Neural cell (in vitro differentiated cells): ENCODE measurements around the gene AEBP1. TPM values are rescaled to one million over a fixed set of nuclear protein-coding genes. Genes with fewer than 3 reads are reported as not detected.

Experiments
- H2AFZ ChIP-seq: fragments of 200-600, 300-800 bp; sonication (generic), shearing (Covaris generic); 2 replicates; pipeline ENCODE4 v1.6.0; 2014; ENCODE audit warnings: low read depth, mild to moderate bottlenecking, antibody characterized with exemption, low read length, moderate library complexity
- H3F3A ChIP-seq: fragments of 200-600 bp; shearing (Covaris generic); 2 replicates; pipeline ENCODE4 v1.6.1; 2016; ENCODE audit warnings: mild to moderate bottlenecking, moderate library complexity, mixed read lengths, antibody characterized with exemption, low read length; ENCODE audit not compliant: insufficient read depth, poor library complexity, severe bottlenecking
- H3K27ac ChIP-seq: fragments of 200-600, 300-800 bp; sonication (generic), shearing (Covaris generic); 2 replicates; pipeline ENCODE4 v1.5.1; 2014; ENCODE audit warnings: mild to moderate bottlenecking, low read length, moderate library complexity
- H3K27me3 ChIP-seq: fragments of 300-800, 200-600 bp; sonication (generic), shearing (Covaris generic); 2 replicates; pipeline ENCODE4 v1.6.0; 2014; ENCODE audit warnings: mild to moderate bottlenecking, low read depth, low read length, moderate library complexity; ENCODE audit not compliant: insufficient read depth
- H3K36me3 ChIP-seq: fragments of 300-800, 200-600 bp; sonication (generic), shearing (Covaris generic); 2 replicates; pipeline ENCODE4 v1.5.1; 2014; ENCODE audit warnings: mild to moderate bottlenecking, antibody characterized with exemption, low read length, moderate library complexity; ENCODE audit not compliant: insufficient read depth
- H3K4me2 ChIP-seq: fragments of 300-800, 200-600 bp; sonication (generic), shearing (Covaris generic); 2 replicates; pipeline ENCODE4 v1.6.0; 2014; ENCODE audit warnings: mild to moderate bottlenecking, low read length
- H3K4me3 ChIP-seq: fragments of 300-800, 200-600 bp; sonication (generic), shearing (Covaris generic); 2 replicates; pipeline ENCODE4 v1.5.1; 2014; ENCODE audit warnings: mild to moderate bottlenecking, low read length, moderate library complexity
- H3K79me2 ChIP-seq: fragments of 200-600 bp; shearing (Covaris generic); replicated peaks from 2 replicates; pipeline ENCODE4 v1.6.0; 2014; ENCODE audit warnings: mild to moderate bottlenecking, low read length, moderate library complexity; ENCODE audit not compliant: insufficient read depth
- H3K9ac ChIP-seq: fragments of 300-800, 200-600 bp; sonication (generic), shearing (Covaris generic); 2 replicates; pipeline ENCODE4 v1.6.1; 2016; ENCODE audit warnings: mild to moderate bottlenecking, low read length, mixed read lengths
- H3K9me2 ChIP-seq: fragments of 200-600 bp; shearing (Covaris generic); 2 replicates; pipeline ENCODE4 v1.6.1; 2016; ENCODE audit warnings: mild to moderate bottlenecking, low read length, mixed read lengths; ENCODE audit not compliant: insufficient read depth
- H3K9me3 ChIP-seq: fragments of 200-600, 300-800 bp; sonication (generic), shearing (Covaris generic); 2 replicates; pipeline ENCODE4 v1.6.1; 2016; ENCODE audit warnings: mild to moderate bottlenecking, mixed run types, low read length, moderate library complexity, mixed read lengths
- H4K20me1 ChIP-seq: fragments of 200-600 bp; shearing (Covaris generic); 2 replicates; pipeline ENCODE4 v1.6.1; 2016; ENCODE audit warnings: mild to moderate bottlenecking, mixed run types; ENCODE audit not compliant: insufficient read depth
- EP300 ChIP-seq: fragments of 450-650 bp; conservative IDR thresholded peaks from 2 replicates; pipeline ENCODE4 v1.6.1; 2014; ENCODE audit warnings: antibody characterized with exemption, mild to moderate bottlenecking, moderate library complexity; ENCODE audit not compliant: poor library complexity, severe bottlenecking
- EZH2 ChIP-seq: fragments of 200-600, 300-800 bp; shearing (Covaris generic), sonication (generic); IDR thresholded peaks from 2 replicates; pipeline ENCODE4 v1.6.1; 2014; ENCODE audit warnings: antibody characterized with exemption, low read length, borderline replicate concordance, mild to moderate bottlenecking; ENCODE audit not compliant: insufficient read depth, poor library complexity, severe bottlenecking
- MXI1 ChIP-seq: fragments of 450-650 bp; conservative IDR thresholded peaks from 2 replicates; pipeline ENCODE4 v1.6.1; 2014; ENCODE audit warnings: antibody characterized with exemption, mild to moderate bottlenecking; ENCODE audit not compliant: poor library complexity, severe bottlenecking
- POLR2AphosphoS5 ChIP-seq: IDR thresholded peaks from 2 replicates; pipeline ENCODE4 v1.6.1; 2012
- RAD21 ChIP-seq: fragments of 450-650 bp; conservative IDR thresholded peaks from 2 replicates; pipeline ENCODE4 v1.6.1; 2014; ENCODE audit warnings: antibody characterized with exemption, mild to moderate bottlenecking, moderate library complexity
- SMC3 ChIP-seq: fragments of 450-650 bp; conservative IDR thresholded peaks from 2 replicates; pipeline ENCODE4 v1.6.1; 2014; ENCODE audit warnings: antibody characterized with exemption, mild to moderate bottlenecking, moderate library complexity; ENCODE audit not compliant: poor library complexity
- TAF1 ChIP-seq: IDR thresholded peaks from 2 replicates; pipeline ENCODE4 v1.6.1; 2012; ENCODE audit warnings: low read depth
- polyA plus RNA-seq: library from polyadenylated mRNA; depleted of rRNA; stranded (reverse); fragments of >200 nt; gene quantifications from 2 replicates; pipeline ENCODE4 v1.2.3, GENCODE V29; 2014
- TF ChIP-seq, protein P1 (sequence below): fragments of 450-650 bp; IDR thresholded peaks from 2 replicates; pipeline ENCODE4 v1.5.1; 2014; ENCODE audit warnings: antibody characterized with exemption, mild to moderate bottlenecking, moderate library complexity; ENCODE audit not compliant: poor library complexity, severe bottlenecking
- TF ChIP-seq, protein P2 (sequence below): IDR thresholded peaks from 2 replicates; pipeline ENCODE4 v1.6.1; 2012; ENCODE audit warnings: borderline replicate concordance

The AEBP1 gene
- polyA plus RNA-seq, 1 donor from 2014 or later, result 0.30 TPM

GRCh38 chr7:44136731-44137130 is 32.6 kb downstream of the AEBP1 start:
- no peak overlapping the region for H3K4me2 ChIP-seq
- no peaks in the 10 kb centered on the region for H3K36me3 ChIP-seq
- no peaks in the 10 kb centered on the region for H4K20me1 ChIP-seq
- no peaks in the 10 kb centered on the region for H3K9me2 ChIP-seq
- H3K27ac ChIP-seq, result no peak overlapping the region
- H3K27me3 ChIP-seq, result no peaks in the 10 kb centered on the region
- no peaks in the 10 kb centered on the region for H3F3A ChIP-seq
- H3K4me3 ChIP-seq, result no peak overlapping the region
- TF ChIP-seq, protein P1, sequence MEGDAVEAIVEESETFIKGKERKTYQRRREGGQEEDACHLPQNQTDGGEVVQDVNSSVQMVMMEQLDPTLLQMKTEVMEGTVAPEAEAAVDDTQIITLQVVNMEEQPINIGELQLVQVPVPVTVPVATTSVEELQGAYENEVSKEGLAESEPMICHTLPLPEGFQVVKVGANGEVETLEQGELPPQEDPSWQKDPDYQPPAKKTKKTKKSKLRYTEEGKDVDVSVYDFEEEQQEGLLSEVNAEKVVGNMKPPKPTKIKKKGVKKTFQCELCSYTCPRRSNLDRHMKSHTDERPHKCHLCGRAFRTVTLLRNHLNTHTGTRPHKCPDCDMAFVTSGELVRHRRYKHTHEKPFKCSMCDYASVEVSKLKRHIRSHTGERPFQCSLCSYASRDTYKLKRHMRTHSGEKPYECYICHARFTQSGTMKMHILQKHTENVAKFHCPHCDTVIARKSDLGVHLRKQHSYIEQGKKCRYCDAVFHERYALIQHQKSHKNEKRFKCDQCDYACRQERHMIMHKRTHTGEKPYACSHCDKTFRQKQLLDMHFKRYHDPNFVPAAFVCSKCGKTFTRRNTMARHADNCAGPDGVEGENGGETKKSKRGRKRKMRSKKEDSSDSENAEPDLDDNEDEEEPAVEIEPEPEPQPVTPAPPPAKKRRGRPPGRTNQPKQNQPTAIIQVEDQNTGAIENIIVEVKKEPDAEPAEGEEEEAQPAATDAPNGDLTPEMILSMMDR, result no peak
- TF ChIP-seq TAF1, result no peak
- no peak for TF ChIP-seq SMC3
- TF ChIP-seq EZH2, result no peak
- TF ChIP-seq, protein P2, sequence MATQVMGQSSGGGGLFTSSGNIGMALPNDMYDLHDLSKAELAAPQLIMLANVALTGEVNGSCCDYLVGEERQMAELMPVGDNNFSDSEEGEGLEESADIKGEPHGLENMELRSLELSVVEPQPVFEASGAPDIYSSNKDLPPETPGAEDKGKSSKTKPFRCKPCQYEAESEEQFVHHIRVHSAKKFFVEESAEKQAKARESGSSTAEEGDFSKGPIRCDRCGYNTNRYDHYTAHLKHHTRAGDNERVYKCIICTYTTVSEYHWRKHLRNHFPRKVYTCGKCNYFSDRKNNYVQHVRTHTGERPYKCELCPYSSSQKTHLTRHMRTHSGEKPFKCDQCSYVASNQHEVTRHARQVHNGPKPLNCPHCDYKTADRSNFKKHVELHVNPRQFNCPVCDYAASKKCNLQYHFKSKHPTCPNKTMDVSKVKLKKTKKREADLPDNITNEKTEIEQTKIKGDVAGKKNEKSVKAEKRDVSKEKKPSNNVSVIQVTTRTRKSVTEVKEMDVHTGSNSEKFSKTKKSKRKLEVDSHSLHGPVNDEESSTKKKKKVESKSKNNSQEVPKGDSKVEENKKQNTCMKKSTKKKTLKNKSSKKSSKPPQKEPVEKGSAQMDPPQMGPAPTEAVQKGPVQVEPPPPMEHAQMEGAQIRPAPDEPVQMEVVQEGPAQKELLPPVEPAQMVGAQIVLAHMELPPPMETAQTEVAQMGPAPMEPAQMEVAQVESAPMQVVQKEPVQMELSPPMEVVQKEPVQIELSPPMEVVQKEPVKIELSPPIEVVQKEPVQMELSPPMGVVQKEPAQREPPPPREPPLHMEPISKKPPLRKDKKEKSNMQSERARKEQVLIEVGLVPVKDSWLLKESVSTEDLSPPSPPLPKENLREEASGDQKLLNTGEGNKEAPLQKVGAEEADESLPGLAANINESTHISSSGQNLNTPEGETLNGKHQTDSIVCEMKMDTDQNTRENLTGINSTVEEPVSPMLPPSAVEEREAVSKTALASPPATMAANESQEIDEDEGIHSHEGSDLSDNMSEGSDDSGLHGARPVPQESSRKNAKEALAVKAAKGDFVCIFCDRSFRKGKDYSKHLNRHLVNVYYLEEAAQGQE, result no peak
- no peak for TF ChIP-seq EP300
- no peak for TF ChIP-seq RAD21
- TF ChIP-seq POLR2AphosphoS5, result no peak
- no peak overlapping the region for H3K9ac ChIP-seq
- H3K9me3 ChIP-seq, result no peaks in the 10 kb centered on the region
- no peaks in the 10 kb centered on the region for H3K79me2 ChIP-seq
- no peak overlapping the region for H2AFZ ChIP-seq

DNA sequence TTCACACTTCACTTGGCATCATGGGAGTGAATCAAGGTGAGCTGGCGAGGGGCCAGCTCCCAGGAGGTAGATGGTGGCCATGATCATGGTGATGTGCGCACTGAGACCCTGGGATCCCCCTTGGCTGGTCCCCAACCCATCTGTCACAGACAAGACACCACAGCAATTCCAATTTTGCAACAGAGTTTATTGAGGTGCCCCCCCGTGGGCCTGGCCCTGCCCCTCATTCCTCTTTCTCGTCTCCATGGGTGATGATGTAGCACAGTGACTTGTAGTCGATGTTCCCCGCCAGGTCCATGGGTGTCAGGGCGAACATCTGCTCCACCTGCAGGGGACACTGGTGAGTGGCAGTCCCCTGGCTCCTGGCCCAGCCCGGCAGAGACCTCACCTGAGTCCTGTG is 34.6 kb downstream of the AEBP1 start:
- no peaks in the 10 kb centered on the region for H3F3A ChIP-seq
- no peaks in the 10 kb centered on the region for H3K27me3 ChIP-seq
- H3K79me2 ChIP-seq, result no peaks in the 10 kb centered on the region
- H2AFZ ChIP-seq, result no peak overlapping the region
- H3K9ac ChIP-seq, result no peak overlapping the region
- H3K9me2 ChIP-seq, result no peaks in the 10 kb centered on the region
- no peak for TF ChIP-seq EZH2
- H3K4me2 ChIP-seq, result no peak overlapping the region
- no peaks in the 10 kb centered on the region for H3K36me3 ChIP-seq
- no peak overlapping the region for H3K27ac ChIP-seq
- H3K9me3 ChIP-seq, result no peaks in the 10 kb centered on the region
- H3K4me3 ChIP-seq, result no peak overlapping the region
- no peaks in the 10 kb centered on the region for H4K20me1 ChIP-seq

- Histone ChIP-seq H3K27ac (no peak overlapping the region), H3F3A (no peaks in the 10 kb centered on the region), H3K9me3 (no peaks in the 10 kb centered on the region), H4K20me1 (no peaks in the 10 kb centered on the region), H3K79me2 (no peaks in the 10 kb centered on the region), H3K27me3 (no peaks in the 10 kb centered on the region), H3K9me2 (no peaks in the 10 kb centered on the region), H3K4me2 (no peak overlapping the region), H3K4me3 (no peak overlapping the region), H3K9ac (no peak overlapping the region), H3K36me3 (no peaks in the 10 kb centered on the region), H2AFZ (no peak overlapping the region)
- TF ChIP-seq MXI1, result no peak
- TF ChIP-seq, protein P2, result no peak
- no peak for TF ChIP-seq EZH2
- TF ChIP-seq RAD21, result no peak
- TF ChIP-seq EP300, result no peak
- TF ChIP-seq POLR2AphosphoS5, result no peak
- TF ChIP-seq TAF1, result no peak
- no peak for TF ChIP-seq SMC3
- TF ChIP-seq, protein P1, result no peak
Observed at GRCh38 chr7:44139311-44140010, 35.3 kb downstream of the AEBP1 start.
